NOMO-1 (cell line): ENCODE data around the gene DAB1.

ENCODE experiments used
- DNase-seq, 2 experiments: peaks; one replicate each; lab custom pipeline; 2025; ENCODE audit not compliant: unreplicated experiment in 2 of 2; lab: John Stamatoyannopoulos, UW

The DAB1 gene

GRCh38 chr1:57423656-57424211, at the start of gene DAB1:
Gene DAB1, minus strand, starts transcription at chr1:57424060. Its CDS starts 133,030 bp downstream, at chr1:57291030.
- no peak for DNase-seq

DNA sequence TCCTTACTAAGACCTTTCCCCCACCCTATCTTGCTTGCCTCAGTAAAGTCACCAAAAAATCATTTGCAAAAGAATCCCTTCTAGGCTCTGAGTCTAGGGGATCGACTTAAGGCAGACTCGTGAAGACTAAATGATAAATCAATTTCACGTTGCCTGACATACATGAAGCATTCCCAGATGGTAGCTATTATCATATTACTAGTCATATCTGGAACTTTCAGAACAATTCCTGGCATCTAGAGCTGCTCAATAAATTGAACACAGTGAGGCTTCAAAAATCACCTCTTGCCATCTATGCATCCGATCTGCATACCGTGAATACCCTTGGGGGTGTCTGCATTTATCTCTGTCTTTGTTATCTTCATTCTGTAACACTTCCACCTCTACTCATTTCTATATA, 49.6 kb upstream of the DAB1 start:
- no peak for DNase-seq

DNA sequence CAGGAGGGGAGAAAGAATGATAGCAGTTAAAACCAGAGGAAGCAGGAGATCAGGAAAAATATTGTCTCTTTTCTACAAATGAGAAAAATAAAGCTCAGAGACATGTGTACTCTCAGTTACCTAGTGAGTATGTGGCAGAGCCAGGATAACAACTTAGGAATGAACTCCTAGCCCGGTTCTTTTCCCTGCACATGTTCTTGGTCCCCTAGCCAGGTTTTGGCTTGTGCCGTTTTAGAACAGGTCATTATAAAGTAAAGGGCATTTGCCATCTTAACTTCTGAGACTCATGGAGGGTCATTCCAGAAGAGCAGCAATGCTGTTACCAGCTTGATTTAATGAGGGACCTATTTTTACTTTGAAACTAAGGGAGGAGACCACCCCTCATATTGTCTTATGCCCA, 48.1 kb upstream of the DAB1 start:
- DNase-seq: no peak

DNA sequence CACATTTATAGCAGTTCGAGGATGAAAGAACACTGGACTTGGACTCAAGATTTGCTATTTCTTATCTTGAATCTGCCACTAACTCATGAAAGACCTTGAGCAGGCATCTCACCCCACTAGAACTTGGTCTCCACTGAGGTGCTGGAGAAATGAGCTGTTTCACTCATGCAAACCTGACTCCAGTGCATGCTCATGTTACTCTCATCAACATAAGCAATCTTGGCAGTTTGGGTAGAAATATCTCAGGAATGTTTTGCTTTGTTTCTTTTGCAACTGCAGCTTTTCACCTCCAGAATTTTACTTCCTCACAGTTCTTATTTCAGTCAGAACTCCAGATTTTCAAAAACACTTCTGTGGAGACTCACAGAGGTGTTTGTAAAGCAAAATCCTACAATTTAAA, 46.2 kb upstream of the DAB1 start:
- DNase-seq: no peak

DNA sequence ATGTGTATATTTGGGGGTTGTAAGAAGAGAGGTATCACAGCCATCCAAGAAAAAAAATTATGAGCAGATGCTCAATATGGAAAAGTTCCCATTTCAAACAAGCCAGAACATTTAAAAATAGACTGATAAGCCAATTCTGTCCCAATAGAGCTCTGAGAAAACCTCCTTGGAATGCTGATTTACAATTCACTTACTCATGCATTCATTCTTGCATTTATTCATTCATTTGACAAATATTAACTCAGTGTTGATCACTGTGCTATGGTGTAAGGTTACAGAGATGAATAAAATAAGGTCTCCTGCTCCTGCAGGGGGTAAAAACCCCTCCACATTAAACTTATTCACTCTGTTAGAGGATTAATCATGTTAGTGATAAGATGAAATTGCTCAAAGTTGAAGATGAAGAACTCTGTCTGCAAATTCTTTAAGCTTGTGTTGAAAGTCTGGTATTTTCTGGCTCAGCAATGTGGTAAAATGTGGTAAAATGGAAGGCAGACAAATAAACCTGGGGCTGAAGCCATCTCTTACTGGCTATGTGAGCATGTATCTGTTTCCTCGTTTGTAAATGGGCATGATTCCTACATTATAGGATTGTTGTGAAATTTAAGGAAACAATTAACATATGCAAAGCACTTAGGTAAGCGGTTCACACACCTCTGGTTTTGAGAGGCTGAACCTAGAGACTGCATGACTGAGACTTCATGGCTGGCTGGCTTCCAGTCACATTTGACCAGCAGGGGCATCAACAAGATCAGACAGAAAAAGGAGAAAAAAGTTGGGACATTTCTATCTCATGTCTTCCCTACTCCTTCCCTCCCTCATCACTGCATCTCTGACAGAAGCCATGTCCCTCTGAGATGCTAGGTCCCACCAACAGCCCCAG, 45.0 kb upstream of the DAB1 start:
- DNase-seq: no peak

- no peak for DNase-seq
Measured at GRCh38 chr1:57467830-57468229, 44.0 kb upstream of the DAB1 start.

GRCh38 chr1:57464756-57465155, 40.9 kb upstream of the DAB1 start:
- no peak for DNase-seq

GRCh38 chr1:57463343-57463742, 39.5 kb upstream of the DAB1 start:
- no peak for DNase-seq

DNA sequence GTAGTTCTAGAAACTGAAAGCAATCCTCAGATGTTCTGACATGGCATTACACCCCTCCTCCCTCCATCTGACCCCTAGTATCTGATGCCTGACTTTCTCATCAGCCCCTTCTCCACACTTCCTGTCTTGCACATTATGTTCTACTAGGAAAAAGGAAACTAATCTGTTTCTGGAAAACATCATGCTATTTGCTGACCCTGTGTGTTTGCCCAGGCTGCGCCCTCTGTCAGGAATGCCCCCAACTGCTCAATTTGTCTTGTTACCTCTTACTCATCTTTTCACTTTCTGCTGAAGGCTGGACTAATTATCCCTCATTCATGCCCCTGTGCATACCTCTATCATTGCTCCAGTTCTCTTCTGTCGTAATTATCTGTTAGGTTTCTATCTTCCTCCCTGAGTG, 37.5 kb upstream of the DAB1 start:
- DNase-seq: no peak

DNA sequence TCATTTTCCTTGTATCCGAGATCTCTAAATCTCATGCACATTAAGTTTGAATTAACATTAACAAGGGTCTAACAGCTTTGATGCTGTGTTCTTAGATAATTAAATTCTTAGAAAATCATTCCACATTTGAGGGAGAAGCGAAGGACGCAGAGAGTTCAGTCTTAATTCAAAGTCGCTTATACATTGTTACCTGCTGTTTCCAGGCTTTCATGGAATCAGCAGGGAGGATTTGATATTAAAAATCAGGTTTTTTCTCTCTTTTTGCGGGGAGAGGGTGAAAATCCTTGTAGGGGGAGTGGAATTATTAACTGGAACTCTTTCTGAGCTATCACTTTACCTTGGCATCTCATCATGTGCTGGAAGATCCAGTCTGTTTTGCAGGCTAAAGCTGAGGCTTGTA, 27.7 kb upstream of the DAB1 start:
- DNase-seq: no peak

GRCh38 chr1:57450981-57451380, 27.1 kb upstream of the DAB1 start:
- DNase-seq: no peak

DNA sequence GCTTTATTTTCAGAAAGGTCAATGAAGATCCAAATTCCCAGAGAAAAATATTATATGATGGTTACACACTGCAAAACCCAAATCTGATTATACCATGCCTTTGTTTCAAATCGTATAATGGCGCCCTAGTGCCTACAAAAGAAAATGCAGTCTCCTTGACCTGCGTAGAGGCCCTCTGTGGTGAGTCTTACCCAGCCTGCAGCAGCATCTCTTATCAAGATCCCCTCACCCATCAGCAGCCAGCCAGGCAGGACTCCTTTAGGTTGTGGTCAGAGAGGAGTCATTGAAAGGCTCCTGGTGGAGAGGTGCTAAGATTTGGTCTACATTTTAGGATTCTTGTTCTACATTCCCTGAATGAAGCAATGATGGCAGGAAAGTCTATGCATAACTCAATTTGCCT, 23.7 kb upstream of the DAB1 start:
- no peak for DNase-seq

GRCh38 chr1:57443004-57443403, 19.1 kb upstream of the DAB1 start:
- no peak for DNase-seq

DNA sequence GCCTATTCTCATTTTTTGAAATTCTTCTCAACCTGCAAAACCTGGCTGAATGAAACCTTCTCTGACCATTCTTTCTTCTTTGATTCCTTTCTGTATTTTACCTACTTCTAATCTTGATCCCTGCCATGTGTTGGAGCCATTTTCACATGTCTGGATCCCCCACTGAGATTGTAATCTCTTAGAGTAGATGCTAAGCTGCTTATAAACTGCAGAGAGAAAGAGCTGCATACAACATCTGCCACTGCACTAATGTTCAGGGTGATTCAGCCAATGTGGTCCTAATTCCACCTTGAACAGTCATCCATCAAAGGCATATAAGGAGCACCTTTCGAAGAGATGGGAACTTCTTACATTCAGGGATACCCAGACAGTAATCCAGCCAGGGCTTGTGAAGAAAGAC, 16.2 kb upstream of the DAB1 start:
- no peak for DNase-seq

DNA sequence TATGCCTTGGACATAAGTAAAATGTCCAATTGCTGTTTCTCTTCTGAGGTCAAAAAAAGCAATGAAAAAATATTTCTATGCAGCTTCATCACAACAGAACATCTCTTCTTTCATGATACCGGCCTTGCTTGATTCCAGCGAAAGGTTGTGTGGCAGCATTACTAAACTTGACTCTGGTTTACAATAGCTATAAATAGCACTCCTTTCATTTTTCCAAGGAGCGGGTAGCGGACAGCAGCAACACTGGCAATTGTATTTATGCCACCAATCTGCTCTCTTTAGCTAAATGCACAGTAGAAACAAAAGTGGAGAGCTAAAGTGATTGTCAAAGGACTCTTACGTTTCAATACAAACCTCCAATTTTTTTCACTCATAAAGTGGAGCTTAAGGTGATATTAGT, 7.5 kb upstream of the DAB1 start:
- no peak for DNase-seq

DNA sequence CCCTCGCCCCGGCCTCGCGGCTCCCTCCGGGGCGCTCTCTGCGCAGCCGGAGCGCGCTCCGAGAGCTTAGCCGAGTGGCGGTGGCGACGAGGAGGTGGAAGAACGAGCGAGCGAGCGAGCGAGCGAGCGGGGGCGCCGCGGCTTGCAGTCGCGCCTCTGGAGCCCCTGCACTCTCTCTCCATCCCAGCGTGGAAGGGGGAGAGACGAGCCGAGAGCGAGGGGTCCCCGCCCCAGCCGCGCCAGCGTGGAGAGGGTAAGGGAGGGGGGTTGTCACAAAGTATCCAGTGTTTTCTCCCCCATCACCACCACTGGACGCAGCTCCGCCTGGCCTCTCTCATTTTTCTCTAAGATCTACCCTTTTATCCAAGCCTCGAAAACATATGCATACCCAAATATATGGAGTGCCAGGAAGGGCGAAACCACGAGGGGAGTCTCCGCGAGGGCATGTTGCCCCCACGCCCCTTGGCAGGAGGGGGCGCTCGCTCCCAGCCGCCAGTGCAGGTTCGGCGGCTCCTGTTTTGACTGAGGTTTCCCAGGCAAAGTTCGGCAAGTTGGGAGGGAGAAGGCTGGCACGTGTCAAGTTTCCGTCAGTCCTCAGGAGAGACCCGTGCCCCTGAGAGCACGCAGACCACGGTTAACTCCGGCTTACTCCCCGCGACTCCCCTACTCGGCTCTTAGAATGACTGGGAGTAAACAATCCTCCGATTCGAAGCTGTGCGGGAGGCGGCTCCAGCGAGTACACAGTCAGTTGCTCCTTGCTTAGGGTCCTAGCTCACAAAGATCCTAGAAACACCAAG, 569 bp upstream of the DAB1 start:
- DNase-seq: no peak

- DNase-seq: no peak
Measured at GRCh38 chr1:57423135-57423655, 665 bp downstream of the DAB1 start.

DNA sequence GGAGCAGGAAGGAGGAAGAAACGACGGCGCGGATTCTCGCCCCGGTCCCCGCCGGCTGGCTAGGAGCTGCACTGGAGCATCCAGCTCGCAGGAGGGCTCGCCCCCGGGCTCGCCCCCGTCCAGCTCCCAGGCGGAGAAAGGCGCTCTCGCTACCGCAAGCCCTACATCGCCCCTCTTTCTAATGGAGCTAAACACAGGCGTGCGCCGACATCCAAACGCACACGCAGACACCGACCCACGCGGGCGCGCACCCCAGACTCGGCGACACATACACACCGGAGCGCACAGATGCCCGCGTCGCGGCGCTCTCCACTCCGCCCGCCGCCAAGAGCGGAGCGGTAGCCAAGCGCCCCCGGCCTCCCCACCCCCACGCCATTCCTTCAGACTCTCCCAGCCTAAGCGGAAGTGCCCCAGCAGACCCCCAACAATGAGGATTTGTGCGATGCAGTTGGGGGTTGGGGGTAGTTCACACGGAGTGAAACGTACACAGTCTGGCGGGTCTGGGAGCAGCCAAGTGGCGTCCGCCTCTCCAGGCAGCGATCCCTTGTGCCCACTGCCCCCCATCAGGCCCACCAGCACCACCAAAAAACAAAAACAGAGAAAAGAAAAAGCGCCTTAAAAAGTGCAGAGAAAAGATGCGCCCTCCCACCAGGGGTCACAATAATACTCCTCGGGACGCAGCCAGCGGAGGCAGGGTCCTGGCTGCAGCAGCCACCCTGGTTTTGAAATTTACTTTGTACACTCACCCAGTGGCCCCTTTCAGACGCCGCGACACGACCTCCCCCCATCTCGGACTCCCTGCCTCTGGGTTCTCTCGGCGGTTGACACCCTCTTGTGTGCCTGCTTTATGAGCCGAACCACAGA, 1.4 kb downstream of the DAB1 start:
- DNase-seq: no peak

- DNase-seq: no peak
Measured at GRCh38 chr1:57421806-57422205, 2.1 kb downstream of the DAB1 start.

DNA sequence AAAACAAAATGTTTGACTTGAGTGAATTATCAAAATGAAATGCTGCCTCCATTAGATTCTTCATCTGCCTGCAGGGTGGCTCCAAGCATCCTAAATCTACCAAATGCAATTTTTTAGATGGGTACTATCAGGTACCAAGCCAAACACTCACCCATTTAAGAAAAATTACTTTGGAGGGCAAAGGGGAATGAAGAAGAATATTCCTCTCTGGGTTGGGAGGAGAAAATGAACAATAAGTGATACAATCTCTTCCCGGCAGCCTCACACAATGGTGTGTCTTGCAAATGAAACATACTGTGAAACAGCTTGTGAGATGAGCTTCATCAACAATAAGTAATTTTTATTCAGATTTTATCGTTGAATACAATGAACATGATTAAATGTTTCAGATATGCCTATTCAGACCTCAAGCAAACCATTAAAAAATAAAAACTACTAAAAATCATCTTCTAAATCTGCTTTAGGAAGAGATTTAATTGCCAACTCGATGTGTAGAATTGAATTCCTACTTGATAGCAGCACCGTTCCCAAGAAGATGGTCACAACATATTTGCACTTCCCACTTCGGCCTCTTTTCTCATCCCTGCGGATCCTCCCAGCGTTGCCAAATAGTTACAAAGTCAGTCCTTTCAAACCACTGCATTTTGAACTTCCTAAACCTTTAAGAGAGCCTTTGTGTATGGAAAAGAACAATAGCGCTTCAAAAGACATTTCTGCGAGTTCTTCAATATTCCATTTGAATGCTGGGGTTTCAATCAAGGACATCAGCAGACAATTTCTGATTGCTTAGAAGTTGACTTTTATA, 2.7 kb downstream of the DAB1 start:
- DNase-seq: no peak
